ENCODE results near the gene BHLHE40. TPM values are rescaled to one million over a fixed set of nuclear protein-coding genes. Genes with fewer than 3 reads are reported as not detected.

BHLHE40 gene
- total and polyA plus RNA-seq, 2 of the 13 experiments (the other 11 are each of a cell fraction or from before 2014, with no cell fraction given) = 1.8 to 51.0 TPM

DNA sequence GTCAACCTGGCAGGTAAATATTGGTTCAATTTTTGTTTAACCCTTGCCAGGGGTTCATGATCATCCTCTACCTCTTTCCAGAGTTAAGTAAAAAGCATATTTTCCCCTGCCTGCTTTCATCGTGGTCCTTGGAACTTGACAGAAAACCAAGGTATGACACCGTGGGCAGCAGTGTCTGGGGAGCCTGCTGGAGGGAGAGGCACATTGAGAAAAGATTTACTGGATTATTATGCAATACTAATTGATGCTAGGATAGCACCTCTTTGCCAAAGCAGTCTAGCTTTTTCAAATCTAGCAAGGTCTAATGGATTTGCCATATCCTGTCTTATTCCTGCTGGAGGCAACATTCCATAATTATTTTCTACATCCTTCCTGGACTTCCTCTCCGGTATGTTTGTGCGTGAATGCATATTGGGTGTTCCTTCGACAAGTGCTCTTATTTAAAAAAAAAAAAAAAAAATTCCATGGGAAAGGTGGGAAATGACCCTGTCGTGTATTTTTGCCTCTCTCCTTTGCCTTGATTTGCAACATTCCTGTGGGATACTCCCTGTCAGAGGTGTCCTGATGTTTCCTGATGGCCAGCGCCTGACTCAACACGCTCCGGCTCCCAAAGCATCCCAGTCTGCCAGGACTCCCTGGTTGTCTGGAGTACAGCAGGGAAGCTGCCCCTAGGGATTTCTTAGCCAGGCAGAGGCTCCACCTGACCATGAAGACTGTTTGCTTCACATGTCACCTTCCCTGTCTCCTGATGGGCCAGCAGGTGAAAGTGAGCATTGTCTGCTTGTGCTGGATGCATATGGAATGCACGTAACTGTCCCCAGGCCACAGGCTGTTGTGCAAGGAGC is 6.3 kb downstream of the BHLHE40 start (continued):
- TF ChIP-seq, protein P1, sequence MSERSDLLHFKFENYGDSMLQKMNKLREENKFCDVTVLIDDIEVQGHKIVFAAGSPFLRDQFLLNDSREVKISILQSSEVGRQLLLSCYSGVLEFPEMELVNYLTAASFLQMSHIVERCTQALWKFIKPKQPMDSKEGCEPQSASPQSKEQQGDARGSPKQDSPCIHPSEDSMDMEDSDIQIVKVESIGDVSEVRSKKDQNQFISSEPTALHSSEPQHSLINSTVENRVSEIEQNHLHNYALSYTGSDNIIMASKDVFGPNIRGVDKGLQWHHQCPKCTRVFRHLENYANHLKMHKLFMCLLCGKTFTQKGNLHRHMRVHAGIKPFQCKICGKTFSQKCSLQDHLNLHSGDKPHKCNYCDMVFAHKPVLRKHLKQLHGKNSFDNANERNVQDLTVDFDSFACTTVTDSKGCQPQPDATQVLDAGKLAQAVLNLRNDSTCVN (CRISPR knock-in tag; IDR thresholded peaks at IDR 0.05; ENCODE audit: borderline replicate concordance) = no peak
- TF ChIP-seq, protein P2, sequence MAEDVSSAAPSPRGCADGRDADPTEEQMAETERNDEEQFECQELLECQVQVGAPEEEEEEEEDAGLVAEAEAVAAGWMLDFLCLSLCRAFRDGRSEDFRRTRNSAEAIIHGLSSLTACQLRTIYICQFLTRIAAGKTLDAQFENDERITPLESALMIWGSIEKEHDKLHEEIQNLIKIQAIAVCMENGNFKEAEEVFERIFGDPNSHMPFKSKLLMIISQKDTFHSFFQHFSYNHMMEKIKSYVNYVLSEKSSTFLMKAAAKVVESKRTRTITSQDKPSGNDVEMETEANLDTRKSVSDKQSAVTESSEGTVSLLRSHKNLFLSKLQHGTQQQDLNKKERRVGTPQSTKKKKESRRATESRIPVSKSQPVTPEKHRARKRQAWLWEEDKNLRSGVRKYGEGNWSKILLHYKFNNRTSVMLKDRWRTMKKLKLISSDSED (CRISPR knock-in tag; IDR thresholded peaks at IDR 0.05) = no peak
- TF ChIP-seq LCORL (IDR thresholded peaks at IDR 0.05) = no peak
- TF ChIP-seq LCORL (CRISPR knock-in tag; IDR thresholded peaks at IDR 0.05) = peak; percentile 55
- TF ChIP-seq, protein P3, sequence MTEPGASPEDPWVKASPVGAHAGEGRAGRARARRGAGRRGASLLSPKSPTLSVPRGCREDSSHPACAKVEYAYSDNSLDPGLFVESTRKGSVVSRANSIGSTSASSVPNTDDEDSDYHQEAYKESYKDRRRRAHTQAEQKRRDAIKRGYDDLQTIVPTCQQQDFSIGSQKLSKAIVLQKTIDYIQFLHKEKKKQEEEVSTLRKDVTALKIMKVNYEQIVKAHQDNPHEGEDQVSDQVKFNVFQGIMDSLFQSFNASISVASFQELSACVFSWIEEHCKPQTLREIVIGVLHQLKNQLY (CRISPR knock-in tag; IDR thresholded peaks at IDR 0.05) = 0 out of 2 replicates have a peak, but pooled peaks have one; percentile 42
- TF ChIP-seq, protein P4, sequence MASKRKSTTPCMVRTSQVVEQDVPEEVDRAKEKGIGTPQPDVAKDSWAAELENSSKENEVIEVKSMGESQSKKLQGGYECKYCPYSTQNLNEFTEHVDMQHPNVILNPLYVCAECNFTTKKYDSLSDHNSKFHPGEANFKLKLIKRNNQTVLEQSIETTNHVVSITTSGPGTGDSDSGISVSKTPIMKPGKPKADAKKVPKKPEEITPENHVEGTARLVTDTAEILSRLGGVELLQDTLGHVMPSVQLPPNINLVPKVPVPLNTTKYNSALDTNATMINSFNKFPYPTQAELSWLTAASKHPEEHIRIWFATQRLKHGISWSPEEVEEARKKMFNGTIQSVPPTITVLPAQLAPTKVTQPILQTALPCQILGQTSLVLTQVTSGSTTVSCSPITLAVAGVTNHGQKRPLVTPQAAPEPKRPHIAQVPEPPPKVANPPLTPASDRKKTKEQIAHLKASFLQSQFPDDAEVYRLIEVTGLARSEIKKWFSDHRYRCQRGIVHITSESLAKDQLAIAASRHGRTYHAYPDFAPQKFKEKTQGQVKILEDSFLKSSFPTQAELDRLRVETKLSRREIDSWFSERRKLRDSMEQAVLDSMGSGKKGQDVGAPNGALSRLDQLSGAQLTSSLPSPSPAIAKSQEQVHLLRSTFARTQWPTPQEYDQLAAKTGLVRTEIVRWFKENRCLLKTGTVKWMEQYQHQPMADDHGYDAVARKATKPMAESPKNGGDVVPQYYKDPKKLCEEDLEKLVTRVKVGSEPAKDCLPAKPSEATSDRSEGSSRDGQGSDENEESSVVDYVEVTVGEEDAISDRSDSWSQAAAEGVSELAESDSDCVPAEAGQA (IDR thresholded peaks at IDR 0.05; ENCODE audit: low read depth) = no peak
- TF ChIP-seq, protein P4 (CRISPR knock-in tag; IDR thresholded peaks at IDR 0.05; ENCODE audit: borderline replicate concordance) = no peak
- no peak; the same call in 1 of the 2 replicates for TF ChIP-seq KLF11 (CRISPR knock-in tag; IDR thresholded peaks at IDR 0.05)
- no peak for TF ChIP-seq ZNF562 (CRISPR knock-in tag; IDR thresholded peaks at IDR 0.05; ENCODE audit: borderline replicate concordance)
- no peak for TF ChIP-seq SRSF4 (IDR thresholded peaks at IDR 0.05; ENCODE audit: low read depth, low read length, poor library complexity, severe bottlenecking)
- TF ChIP-seq ZEB1 (IDR thresholded peaks at IDR 0.05; ENCODE audit: insufficient replicate concordance, low read depth) = no peak
- TF ChIP-seq, protein P5, sequence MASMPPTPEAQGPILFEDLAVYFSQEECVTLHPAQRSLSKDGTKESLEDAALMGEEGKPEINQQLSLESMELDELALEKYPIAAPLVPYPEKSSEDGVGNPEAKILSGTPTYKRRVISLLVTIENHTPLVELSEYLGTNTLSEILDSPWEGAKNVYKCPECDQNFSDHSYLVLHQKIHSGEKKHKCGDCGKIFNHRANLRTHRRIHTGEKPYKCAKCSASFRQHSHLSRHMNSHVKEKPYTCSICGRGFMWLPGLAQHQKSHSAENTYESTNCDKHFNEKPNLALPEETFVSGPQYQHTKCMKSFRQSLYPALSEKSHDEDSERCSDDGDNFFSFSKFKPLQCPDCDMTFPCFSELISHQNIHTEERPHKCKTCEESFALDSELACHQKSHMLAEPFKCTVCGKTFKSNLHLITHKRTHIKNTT (CRISPR knock-in tag; IDR thresholded peaks at IDR 0.05) = no peak
- TF ChIP-seq, protein P6, sequence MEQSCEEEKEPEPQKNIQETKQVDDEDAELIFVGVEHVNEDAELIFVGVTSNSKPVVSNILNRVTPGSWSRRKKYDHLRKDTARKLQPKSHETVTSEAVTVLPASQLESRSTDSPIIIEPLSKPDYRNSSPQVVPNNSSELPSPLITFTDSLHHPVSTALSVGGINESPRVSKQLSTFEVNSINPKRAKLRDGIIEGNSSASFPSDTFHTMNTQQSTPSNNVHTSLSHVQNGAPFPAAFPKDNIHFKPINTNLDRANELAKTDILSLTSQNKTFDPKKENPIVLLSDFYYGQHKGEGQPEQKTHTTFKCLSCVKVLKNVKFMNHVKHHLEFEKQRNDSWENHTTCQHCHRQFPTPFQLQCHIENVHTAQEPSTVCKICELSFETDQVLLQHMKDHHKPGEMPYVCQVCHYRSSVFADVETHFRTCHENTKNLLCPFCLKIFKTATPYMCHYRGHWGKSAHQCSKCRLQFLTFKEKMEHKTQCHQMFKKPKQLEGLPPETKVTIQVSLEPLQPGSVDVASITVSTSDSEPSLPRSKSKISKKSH (CRISPR knock-in tag; IDR thresholded peaks at IDR 0.05; ENCODE audit: borderline replicate concordance) = no peak
- TF ChIP-seq ZBTB21 (CRISPR knock-in tag; IDR thresholded peaks at IDR 0.05) = no peak
- peak; percentile 42; the same call in 1 of the 2 replicates for TF ChIP-seq ZNF558 (CRISPR knock-in tag; IDR thresholded peaks at IDR 0.05; ENCODE audit: borderline replicate concordance)
